Neuronal stem cell (in vitro differentiated cells): ENCODE measurements around the gene CHD6.

ENCODE experiments used
- DNase-seq: peaks from one replicate; pipeline ENCODE4 v3.0.0-alpha.2; 2013; ENCODE audit warnings: low spot score
- H2AFZ ChIP-seq: one replicate; pipeline ENCODE4 v1.6.1; 2013; ENCODE audit warnings: mild to moderate bottlenecking, low read length, inconsistent platforms
- H2AK5ac ChIP-seq: 2 replicates; pipeline ENCODE4 v1.6.1; 2013; ENCODE audit warnings: low read depth, mild to moderate bottlenecking, inconsistent platforms, low read length, moderate library complexity, mixed read lengths
- H2BK120ac ChIP-seq: 2 replicates; pipeline ENCODE4 v1.6.1; 2013; ENCODE audit warnings: low read depth, mild to moderate bottlenecking, inconsistent platforms, low read length, moderate library complexity, mixed read lengths
- H2BK12ac ChIP-seq: one replicate; pipeline ENCODE4 v1.6.1; 2013; ENCODE audit warnings: low read length, inconsistent platforms
- H2BK15ac ChIP-seq: 2 replicates; pipeline ENCODE4 v1.6.1; 2013; ENCODE audit warnings: mild to moderate bottlenecking, low read length, inconsistent platforms, mixed read lengths
- H2BK5ac ChIP-seq: one replicate; pipeline ENCODE4 v1.6.1; 2013; ENCODE audit warnings: inconsistent platforms, mild to moderate bottlenecking, low read length, moderate library complexity
- H3K14ac ChIP-seq: one replicate; pipeline ENCODE4 v1.6.1; 2013; ENCODE audit warnings: low read length, inconsistent platforms
- H3K18ac ChIP-seq: 2 replicates; pipeline ENCODE4 v1.6.1; 2013; ENCODE audit warnings: low read length, inconsistent platforms
- H3K23ac ChIP-seq: 2 replicates; pipeline ENCODE4 v1.6.1; 2013; ENCODE audit warnings: low read depth, mild to moderate bottlenecking, mixed read lengths, low read length, inconsistent platforms; ENCODE audit not compliant: poor library complexity
- H3K27ac ChIP-seq: replicated peaks from 3 replicates; pipeline ENCODE4 v1.5.1; 2013; ENCODE audit warnings: low read length, inconsistent platforms
- H3K27me3 ChIP-seq, 3 experiments: 2 replicates each; pipeline ENCODE4 v1.6.1; 2013; ENCODE audit warnings: low read length in 3 of 3, mild to moderate bottlenecking in 2 of 3, inconsistent platforms in 1 of 3, low read depth in 1 of 3, mixed read lengths in 1 of 3, moderate library complexity in 1 of 3; ENCODE audit not compliant: control insufficient read depth in 3 of 3, insufficient read depth in 3 of 3
- H3K36me3 ChIP-seq, 2 donors: replicated peaks in 1 of 2; 2 replicates each; pipeline ENCODE4 v1.6.1; 2013; ENCODE audit warnings: low read length in 2 of 2; ENCODE audit not compliant: control insufficient read depth in 2 of 2, insufficient read depth in 2 of 2
- H3K4ac ChIP-seq: 2 replicates; pipeline ENCODE4 v1.6.1; 2013; ENCODE audit warnings: inconsistent platforms, mild to moderate bottlenecking, low read length, moderate library complexity
- H3K4me1 ChIP-seq, 2 donors: 1 replicate in 1 of 2; 2 replicates in 1 of 2; pipeline ENCODE4 v1.6.1; 2013; ENCODE audit warnings: low read length in 2 of 2, low read depth in 1 of 2; ENCODE audit not compliant: control insufficient read depth in 2 of 2, insufficient read depth in 1 of 2
- H3K4me2 ChIP-seq: one replicate; pipeline ENCODE4 v1.6.1; 2013; ENCODE audit warnings: mild to moderate bottlenecking, low read length, inconsistent platforms; ENCODE audit not compliant: insufficient read depth, poor library complexity, severe bottlenecking
- H3K4me3 ChIP-seq, 2 donors: 2 replicates each; pipeline ENCODE4 v1.5.1; 2013; ENCODE audit warnings: low read length in 2 of 2, mild to moderate bottlenecking in 2 of 2, inconsistent platforms in 1 of 2, moderate library complexity in 1 of 2
- H3K79me1 ChIP-seq: one replicate; pipeline ENCODE4 v1.6.1; 2013; ENCODE audit warnings: low read depth, mild to moderate bottlenecking, inconsistent platforms, low read length, moderate library complexity
- H3K9ac ChIP-seq: one replicate; pipeline ENCODE4 v1.6.1; 2013; ENCODE audit warnings: mild to moderate bottlenecking, low read depth, low read length, inconsistent platforms; ENCODE audit not compliant: poor library complexity
- H3K9me3 ChIP-seq, 2 donors: replicated peaks in 1 of 2; 2 replicates each; pipeline versions ENCODE3 to v1.6.1; 2013; ENCODE audit warnings: low read length in 2 of 2, mild to moderate bottlenecking in 2 of 2, inconsistent platforms in 1 of 2, low read depth in 1 of 2, mixed read lengths in 1 of 2, moderate library complexity in 1 of 2; ENCODE audit not compliant: control insufficient read depth in 2 of 2, insufficient read depth in 1 of 2
- H4K8ac ChIP-seq: one replicate; pipeline ENCODE4 v1.6.1; 2013; ENCODE audit warnings: low read depth, mild to moderate bottlenecking, inconsistent platforms, low read length, moderate library complexity
- H4K91ac ChIP-seq: one replicate; pipeline ENCODE4 v1.6.1; 2013; ENCODE audit warnings: low read length, low read depth, mild to moderate bottlenecking, inconsistent platforms; ENCODE audit not compliant: poor library complexity
- WGBS, 2 donors: extraction: QIAGEN DNeasy Blood & Tissue Kit; methylation state at CpG; one replicate each; pipeline ENCODE4 v1.1.7; 2013; ENCODE audit warnings: missing lambda C conversion rate in 2 of 2, mixed read lengths in 1 of 2; ENCODE audit not compliant: insufficient read length in 2 of 2, insufficient replicate concordance in 1 of 2; ENCODE audit errors: extremely low coverage in 2 of 2; 5-methylcytosine and 5-hydroxymethylcytosine counted together

Gene CHD6

GRCh38 chr20:41563087-41563486 is 55.1 kb downstream of the CHD6 start:
- Histone ChIP-seq H2BK15ac (no peak overlapping the region), H3K18ac (no peak overlapping the region), H3K4me3 (no peak overlapping the region), H3K27ac (no peak overlapping the region), H3K4me1 (no peaks in the 10 kb centered on the region), H2AFZ (no peak overlapping the region), H2BK120ac (no peak overlapping the region), H3K4me2 (no peak overlapping the region), H2BK5ac (no peak overlapping the region), H3K23ac (no peak overlapping the region), H3K14ac (no peak overlapping the region), H2AK5ac (no peak overlapping the region), H3K9ac (no peak overlapping the region), H3K27me3 (no peaks in the 10 kb centered on the region), H4K8ac (no peak overlapping the region), H3K36me3 (peaks cover 3 to 5% of the 10 kb centered on the region in 2 donors), H3K4ac (no peak overlapping the region), H2BK12ac (no peak overlapping the region), H3K9me3 (peaks cover 4 to 8% of the 10 kb centered on the region in 2 donors), H3K79me1 (peaks cover 6% of the 10 kb centered on the region), H4K91ac (no peak overlapping the region)
- DNase-seq, result no peak
- no CpG with 5 or more reads among the region's 1 CpG for WGBS, 2 donors

GRCh38 chr20:41560970-41561369 is 57.2 kb downstream of the CHD6 start:
- Histone ChIP-seq H3K23ac (no peak overlapping the region), H4K91ac (no peak overlapping the region), H3K9ac (no peak overlapping the region), H3K9me3 (peaks cover 9 to 20% of the 10 kb centered on the region in 2 donors), H3K14ac (no peak overlapping the region), H2BK120ac (no peak overlapping the region), H2AK5ac (no peak overlapping the region), H3K79me1 (peaks cover 8% of the 10 kb centered on the region), H3K4me1 (no peaks in the 10 kb centered on the region), H2BK5ac (no peak overlapping the region), H3K4me3 (no peak overlapping the region), H3K4ac (no peak overlapping the region), H3K18ac (no peak overlapping the region), H3K4me2 (no peak overlapping the region), H4K8ac (no peak overlapping the region), H2BK15ac (no peak overlapping the region), H3K27me3 (no peaks in the 10 kb centered on the region), H2AFZ (no peak overlapping the region), H3K27ac (no peak overlapping the region), H3K36me3 (peaks cover 3% of the 10 kb centered on the region in 2 donors), H2BK12ac (no peak overlapping the region)
- no CpG with 5 or more reads among the region's 1 CpG for WGBS, 2 donors
- DNase-seq, result no peak

GRCh38 chr20:41559658-41560057 is 58.5 kb downstream of the CHD6 start:
- Histone ChIP-seq H3K14ac (no peak overlapping the region), H3K27ac (no peak overlapping the region), H2AFZ (no peak overlapping the region), H4K91ac (no peak overlapping the region), H3K79me1 (peaks cover 8% of the 10 kb centered on the region), H3K9ac (no peak overlapping the region), H3K9me3 (peaks cover 9 to 20% of the 10 kb centered on the region in 2 donors), H2BK15ac (no peak overlapping the region), H3K4me2 (no peak overlapping the region), H3K23ac (no peak overlapping the region), H2BK12ac (no peak overlapping the region), H3K4me3 (no peak overlapping the region), H3K27me3 (no peaks in the 10 kb centered on the region), H2BK5ac (no peak overlapping the region), H3K36me3 (peaks cover 3% of the 10 kb centered on the region in 2 donors), H4K8ac (no peak overlapping the region), H3K4ac (no peak overlapping the region), H3K4me1 (no peaks in the 10 kb centered on the region), H2AK5ac (no peak overlapping the region), H2BK120ac (no peak overlapping the region), H3K18ac (no peak overlapping the region)
- 100% methylated on average over 2 of the region's 5 CpGs; no CpG with 5 or more reads in 1 of the 2 donors for WGBS, 2 donors
- DNase-seq, result no peak

- H3K9me3 ChIP-seq, result peaks cover 14 to 36% of the 10 kb centered on the region in 2 donors
- H2AK5ac ChIP-seq, result no peak overlapping the region
- H3K23ac ChIP-seq, result no peak overlapping the region
- no peak overlapping the region for H2BK12ac ChIP-seq
- no peak overlapping the region for H2BK5ac ChIP-seq
- no peak overlapping the region for H4K91ac ChIP-seq
- no peak overlapping the region for H2BK120ac ChIP-seq
- H3K4ac ChIP-seq, result no peak overlapping the region
- H4K8ac ChIP-seq, result no peak overlapping the region
- no peak overlapping the region for H3K27ac ChIP-seq
- H3K18ac ChIP-seq, result no peak overlapping the region
- no peak overlapping the region for H3K9ac ChIP-seq
- no peak overlapping the region for H2AFZ ChIP-seq
- DNase-seq, result no peak
- H3K4me2 ChIP-seq, result no peak overlapping the region
- H3K4me3 ChIP-seq, result no peak overlapping the region
- no CpG with 5 or more reads among the region's 9 CpGs for WGBS, 2 donors
- H3K36me3 ChIP-seq, result peaks cover 5 to 8% of the 10 kb centered on the region in 2 donors
- no peaks in the 10 kb centered on the region for H3K27me3 ChIP-seq
- peaks cover 8% of the 10 kb centered on the region for H3K79me1 ChIP-seq
- H3K14ac ChIP-seq, result no peak overlapping the region
- H2BK15ac ChIP-seq, result no peak overlapping the region
- no peaks in the 10 kb centered on the region for H3K4me1 ChIP-seq
These were observed 64.9 kb downstream of the CHD6 start for GRCh38 chr20:41553142-41553879.
